NCI-H2196 (cell line): Measurements from ENCODE around the gene CALHM3.
"Not testable (repeated sequence)": the region's sequence is repeated elsewhere in the genome, so short reads cannot be mapped to it uniquely, and the experiment has no call there.

Experiments
- DNase-seq: peaks from one replicate; lab custom pipeline; 2025; ENCODE audit not compliant: unreplicated experiment; lab: John Stamatoyannopoulos, UW

Gene CALHM3

DNA sequence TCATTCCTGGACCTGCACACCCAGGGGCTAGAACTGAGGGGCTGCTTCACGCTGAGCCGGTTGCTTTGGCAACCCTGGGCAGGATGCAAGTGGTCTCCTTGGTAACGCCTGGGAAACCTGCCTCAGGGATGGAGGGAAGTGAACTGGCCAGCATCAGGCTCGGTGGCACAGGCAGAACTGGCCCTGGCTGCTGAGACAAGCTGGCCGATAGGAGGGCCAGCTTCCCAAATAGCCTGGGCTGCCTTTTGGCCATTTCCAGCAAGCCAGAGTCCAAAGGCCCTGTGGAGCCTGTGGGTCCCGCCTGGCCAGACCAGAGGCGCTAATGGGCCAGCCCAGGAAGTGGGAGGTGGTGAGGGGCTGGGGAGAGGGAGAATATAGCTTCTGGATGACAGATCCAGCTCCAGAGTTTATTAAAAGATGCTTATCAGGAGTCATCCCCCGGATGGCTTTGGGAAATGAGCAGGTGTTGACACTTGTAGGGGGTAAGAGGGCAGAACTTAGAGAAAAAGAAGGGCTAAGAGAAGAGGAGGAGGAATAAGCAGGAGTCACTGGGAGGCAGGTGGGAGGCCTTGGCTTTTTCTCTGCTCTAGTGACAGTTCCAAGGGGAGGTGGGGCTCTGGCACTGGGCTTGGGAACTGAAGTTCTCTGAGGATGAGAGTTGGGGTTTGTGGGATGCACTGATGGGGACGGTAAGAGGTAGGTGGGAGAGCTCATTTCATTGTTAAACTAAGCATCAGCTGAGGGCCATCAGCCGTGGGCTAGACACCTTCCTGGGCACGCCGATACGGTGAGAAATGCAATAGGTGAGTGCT is 24.0 kb upstream of the CALHM3 start:
- DNase-seq, result no peak

DNA sequence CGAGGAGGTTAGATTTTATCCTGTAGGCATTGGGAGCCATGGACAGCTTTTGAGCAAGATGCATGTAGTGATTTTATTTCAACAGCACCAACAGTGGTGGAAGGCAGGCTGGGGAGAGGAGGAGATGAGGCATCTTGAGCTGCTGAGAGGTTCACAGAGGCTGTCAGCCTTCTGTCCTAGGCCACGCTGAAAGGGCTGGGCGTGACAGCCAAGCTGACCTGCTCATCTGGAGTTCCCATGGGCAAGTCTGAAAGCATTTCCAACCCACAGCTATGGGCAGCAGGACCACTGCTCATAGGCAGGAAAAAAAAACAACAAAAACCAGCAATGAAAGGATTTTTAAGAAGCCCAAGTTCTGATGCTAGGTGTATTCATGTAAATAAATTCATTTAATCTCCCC is 22.1 kb upstream of the CALHM3 start:
- DNase-seq, result no peak

DNA sequence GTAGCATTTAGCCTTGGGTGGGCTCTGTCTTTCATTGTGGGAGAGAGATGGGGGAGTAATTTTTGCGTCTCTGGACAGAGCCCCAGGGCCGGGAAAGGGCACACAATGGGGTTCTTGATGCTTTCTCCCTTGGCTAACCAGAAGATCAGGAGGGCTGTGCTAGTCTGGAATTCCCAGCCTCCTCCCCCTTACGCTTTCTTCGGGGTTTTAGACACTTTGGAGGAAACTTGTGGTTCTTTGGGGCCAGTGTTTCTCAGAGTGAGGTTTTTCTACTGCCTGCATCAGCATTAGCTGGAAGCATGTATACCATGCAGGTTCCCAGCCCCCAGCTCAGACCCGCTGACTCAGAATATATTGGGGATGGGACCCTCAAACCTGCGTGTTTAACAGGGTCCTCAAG is 21.4 kb upstream of the CALHM3 start:
- DNase-seq, result no peak

DNA sequence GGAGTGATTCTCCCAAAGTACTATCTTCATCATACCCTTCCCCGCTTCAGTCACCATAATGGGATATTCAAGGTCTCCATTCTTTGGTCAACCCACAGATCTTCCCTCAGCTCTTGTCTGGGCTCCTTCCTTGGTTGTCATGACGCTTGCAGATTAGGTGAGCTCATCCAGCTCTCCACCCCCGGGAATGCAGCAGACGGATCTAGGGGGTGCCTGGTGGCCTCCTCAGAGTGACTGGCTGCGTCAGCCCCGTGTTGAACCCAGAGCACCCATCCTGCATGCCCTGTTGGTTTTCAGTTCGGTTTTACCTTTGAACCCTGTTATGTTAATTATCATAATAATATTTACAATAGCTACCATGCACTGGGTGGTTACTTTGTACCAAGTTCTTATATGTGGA is 20.8 kb upstream of the CALHM3 start:
- DNase-seq, result no peak

DNA sequence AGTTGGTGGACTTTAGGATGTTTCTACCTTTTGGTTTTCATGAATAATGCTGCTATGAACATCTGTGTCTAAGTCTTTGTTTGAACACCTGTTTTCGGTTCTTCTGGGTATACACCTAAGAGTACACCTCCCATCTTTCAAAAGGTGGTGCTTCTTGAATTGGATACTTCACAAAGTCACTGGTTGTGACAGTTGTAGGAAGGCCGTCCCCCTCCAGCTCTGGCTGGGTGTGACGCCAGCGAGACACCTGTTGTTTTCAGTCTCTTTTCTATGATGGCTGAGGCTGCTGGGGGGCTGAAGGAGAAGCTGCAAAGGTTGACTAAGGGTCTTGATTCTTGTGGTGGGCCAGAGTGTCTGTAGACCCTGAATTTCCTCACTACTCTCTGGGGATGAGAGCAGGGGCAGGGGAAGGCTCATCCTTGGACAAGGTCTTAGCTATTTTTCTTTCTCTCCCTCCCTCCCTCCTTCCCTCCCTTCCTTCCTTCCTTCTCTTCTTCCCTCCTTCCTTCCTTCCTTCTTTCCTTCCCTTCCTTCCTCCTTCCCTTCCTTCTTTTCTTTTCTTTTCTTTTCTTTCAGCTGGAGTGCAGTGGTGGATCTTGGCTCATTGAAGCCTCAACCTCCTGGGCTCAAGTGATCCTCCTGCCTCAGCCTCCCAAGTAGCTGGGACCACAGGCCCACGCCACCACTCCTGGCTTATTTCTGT is 20.0 kb upstream of the CALHM3 start:
- DNase-seq, result no peak

DNA sequence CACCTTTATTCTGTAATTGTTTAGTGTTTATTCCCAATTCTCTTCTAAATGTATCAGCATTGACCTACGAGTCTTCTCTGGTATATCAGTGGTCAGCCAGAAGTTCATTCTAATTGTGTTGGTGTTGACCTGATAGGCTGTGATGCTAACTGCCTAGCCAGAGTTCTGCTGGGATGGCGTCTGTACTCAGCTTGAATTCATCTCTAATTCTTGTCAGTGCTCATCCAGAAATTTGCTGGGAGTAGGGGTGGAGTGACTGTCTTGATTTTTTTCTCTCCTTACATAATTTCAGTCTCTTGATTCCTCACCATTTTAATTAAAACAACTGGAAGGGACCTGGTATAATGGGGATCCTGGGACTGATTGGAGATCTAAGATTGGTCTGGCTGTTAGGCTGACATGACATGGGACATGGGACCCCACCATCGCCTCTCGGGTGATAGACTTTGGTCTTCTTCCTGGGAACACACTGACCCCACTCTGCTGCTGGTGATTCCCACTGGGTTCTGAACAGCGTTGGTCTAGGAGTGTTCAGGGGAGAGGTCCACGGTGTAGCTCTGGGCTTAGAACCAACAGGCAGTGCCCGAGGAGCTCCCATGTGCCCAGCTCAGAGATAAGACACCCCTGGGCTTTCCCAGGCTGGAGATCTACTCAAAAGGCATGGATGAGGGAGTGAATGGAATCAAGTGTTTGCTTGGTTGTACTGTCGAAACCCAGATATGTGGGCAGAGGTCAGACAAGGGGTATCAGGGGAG is 18.3 kb upstream of the CALHM3 start:
- DNase-seq, result no peak

DNA sequence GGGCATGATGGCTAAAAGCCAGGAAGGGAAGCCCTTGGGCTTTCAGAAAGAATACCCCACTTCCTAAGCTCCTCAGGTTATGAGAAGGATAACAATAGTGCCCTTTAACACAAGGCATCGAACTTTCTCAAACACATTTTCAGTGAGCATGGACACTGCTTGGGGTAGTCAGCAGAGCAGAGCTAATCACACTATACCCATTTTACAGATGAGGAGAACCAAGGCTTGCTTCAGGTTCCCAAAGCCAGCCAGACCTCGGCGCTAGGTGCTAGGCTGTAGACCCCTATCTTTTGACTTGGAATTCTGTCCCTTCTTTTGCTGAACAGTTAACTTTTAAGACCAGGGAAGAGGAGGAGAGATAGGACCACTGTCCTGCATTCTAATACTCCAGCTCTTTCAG is 16.3 kb upstream of the CALHM3 start:
- DNase-seq, result no peak

DNA sequence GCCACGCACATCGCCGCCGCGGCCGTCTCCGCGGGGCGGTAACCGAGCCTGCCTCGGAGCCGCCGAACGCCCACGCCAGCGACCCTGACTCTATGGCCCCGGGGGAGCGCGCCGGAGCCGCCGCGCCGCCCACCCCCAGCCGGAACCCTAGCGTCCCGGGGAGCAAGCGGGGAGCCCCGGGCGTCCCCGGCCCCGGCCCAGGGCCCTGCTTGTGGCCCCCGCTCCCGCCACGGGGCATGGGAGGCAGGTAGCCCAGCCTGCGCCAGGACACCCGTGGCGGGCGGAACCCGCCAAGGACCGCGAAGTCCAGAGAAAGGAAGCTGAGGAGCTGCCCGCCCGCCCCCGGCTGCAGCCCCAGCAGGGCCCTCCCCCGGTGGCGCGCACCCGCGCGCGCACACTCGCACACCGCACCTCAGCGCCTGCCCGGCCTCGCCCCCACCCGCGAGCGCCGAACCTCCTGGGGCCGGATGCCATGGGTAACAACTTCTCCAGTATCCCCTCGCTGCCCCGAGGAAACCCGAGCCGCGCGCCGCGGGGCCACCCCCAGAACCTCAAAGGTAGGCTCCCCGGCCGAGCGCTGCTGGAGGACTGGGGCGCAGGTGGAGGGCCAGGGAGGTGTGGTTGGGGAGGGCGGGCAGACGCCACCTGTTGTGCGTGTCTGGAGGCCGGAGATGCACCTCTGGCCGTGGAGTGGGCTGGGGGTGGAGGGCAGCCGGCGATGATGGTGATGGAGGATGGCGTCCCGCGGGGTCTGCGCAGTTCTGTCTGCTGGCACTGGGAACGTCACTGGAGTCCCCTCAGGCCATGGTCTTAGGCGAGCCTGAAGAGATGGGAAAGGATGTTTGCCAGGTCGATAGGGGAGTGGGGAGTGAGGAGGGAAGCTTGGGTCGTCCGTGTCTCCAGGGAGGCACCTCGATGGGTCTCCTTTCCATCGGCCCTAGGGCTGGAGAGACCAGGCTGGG is 15.2 kb upstream of the CALHM3 start:
- peak; percentile 5 for DNase-seq

DNA sequence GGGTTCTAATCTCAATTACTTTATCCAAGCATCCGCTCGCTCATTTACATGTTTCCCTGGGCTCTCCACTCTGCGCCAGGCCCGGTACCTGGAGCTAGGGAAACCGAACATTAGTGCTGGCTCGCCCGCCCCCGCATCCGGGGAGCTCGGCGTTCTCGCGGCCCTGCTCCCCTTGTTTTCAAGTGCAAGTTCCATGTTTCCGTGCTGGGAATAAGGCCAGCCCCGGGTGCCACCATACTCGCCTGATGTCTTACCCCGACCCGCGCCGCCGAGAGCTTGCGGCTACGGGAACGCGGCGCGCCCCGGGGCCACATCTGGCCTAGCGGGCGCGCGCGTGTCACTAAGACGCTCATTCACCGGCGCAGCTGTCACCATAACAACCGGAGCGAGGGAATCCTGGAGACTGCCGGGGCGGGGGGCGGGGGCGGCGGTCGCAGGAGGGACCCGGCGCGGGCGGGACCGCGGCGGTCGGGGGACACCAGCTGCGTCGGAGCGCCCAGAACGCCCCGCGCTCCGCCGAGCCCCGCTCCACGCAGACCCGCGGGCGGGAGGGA is 14.4 kb upstream of the CALHM3 start, which contains the start of gene NEURL1:
Gene NEURL1, plus strand, starts transcription at position 344 of the 554 bp plus-strand sequence. CDS start 683 bp downstream, outside the sequence.
- peak; percentile 14 for DNase-seq

DNA sequence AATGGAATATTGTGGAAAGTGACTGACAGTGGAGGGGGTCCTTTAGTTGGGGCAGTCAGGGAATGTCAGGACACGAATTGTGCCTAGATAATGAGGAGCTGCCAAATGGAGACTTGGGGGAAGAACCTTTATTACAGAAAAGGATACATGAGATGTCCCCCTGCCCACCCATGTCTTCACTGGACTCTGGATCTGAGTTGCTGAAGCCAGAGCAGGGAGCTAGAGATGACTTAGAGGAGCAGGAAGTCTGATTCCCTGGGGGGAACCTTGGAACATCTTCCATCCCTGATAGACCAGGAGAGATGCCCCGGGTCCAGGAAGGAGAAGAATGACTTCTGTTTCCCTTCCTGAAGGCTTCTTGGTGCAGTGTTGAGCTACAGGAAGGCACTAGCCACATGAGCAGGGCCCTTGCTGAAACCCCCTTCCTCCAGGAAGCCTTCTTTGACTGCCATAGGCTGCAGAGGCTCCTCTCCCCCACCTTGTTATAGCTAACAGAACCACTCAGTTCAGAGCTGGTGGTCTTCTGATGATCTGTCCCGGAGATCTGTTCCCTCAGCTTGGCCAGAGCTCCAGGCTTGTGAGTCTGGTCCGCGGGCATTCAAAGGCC is 13.7 kb upstream of the CALHM3 start:
- DNase-seq, result no peak

DNA sequence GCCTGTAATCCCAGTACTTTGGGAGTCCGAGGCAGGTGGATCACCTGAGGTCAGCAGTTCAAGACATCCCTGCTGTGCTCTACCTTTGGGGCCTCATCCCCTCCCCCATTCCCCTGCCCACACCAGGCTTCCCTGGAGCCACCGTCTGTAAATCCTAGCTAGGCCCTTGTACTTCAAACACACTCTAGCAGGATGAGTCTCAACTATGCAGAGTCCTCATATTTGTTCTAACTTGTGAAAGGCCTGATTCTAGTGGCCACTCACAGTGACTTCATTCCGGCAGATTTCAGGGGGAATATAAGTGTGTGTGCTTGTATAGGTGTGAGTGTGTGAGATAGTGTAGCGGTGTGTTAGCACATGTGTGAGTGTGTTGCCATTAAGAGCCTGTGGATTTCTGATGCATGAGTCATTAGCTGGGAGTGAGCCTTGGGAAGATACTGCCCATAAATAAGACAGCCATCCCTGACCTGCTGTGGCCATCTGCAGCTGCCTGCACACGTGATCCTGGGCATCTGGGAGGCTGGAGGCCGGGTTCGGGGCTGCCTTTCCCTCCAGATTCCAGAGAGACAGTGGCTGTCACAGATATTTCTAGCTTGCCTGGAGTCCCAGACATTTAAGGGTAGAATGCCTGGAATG is 12.8 kb upstream of the CALHM3 start:
- DNase-seq, result no peak

DNA sequence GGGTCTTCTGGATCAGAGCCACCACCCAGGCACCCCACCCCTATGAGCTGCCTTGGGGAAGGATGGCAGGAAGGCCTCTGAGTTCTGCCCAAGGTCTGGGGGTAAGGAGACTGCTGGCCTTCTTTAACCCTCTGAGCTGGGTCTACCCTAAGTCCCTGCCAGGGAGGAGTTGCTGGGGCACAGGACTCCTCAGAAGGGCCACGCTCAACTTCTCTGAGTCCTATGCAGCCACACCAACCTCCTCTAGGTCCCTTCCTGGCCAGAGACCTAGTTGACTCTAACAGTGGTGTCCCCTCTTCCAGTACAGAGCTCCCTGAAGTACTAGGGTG is 11.9 kb upstream of the CALHM3 start:
- DNase-seq, result no peak

DNA sequence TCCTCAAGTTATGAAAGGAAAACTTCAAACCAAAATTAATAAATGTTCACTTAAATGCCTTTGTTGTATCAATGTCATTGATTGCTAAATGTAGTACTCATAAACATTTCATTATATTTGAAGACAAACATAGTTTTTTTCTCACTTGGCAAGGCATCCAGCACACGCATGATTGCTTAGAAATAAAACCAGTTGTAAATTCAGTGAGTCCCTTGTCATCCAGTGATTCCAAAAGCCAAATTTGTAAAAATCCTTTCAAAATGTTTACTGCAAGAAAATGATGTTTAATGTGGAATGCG is 8.3 kb upstream of the CALHM3 start:
- DNase-seq, result no peak

DNA sequence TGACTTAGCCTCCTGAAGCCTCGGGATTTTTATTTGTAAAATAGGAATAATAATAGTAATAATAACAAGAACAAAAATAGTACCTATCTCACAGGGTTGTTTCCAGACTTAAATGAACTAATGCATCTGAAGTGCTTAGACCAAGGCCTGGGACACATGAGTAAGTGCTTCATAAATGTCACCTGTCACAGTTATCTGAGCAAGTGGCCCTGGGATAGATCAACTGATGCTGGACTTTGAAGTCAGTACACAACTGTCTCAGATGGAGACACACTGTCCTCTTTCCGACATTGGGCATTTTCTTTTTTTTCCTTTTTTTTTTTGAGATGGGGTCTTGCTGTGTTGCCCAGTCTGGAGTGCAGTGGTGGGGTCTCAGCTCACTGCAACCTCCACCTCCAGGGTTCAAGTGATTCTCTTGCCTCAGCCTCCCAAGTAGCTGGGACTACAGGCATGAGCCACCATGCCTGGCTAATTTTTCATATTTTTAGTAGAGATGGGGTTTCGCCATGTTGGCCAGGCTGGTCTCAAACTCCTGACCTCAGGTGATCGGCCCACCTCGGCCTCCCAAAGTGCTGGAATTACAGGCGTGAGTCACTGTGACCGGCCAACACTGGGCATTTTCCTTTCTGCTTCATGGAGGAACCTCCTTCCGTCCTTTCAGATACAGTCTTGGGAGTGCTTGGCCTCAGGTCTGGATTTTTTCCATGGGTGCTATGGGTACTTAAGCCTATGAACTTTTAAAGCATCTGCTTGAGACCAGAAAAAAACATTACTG is 7.8 kb upstream of the CALHM3 start:
- not testable (repeated sequence) for DNase-seq

DNA sequence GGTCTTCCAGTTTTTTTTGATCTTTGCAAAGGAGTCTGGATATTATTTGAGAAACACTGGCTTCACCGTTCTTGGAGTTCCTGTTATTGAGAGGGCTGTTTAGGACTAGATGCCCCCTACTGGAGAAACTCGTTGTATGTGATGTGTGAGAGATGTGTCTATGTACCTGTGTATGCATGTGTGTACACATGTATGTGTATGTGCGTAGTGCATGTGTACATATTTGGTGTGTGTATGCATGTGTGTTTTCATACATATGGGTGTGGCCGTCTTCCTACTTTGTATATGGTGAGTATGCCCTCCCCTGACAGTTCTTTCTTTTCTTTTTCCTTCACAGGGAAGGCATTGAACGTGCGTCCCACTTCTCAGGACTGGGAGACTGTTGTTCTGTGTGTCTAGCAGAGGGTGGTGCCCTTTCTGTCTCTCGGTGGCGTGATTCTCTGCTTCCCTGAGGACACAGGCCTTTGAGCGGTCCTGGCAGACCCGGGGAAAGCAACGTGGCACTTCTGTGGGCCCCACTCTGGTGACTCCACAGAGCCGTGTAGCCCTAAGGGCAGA is 3.0 kb upstream of the CALHM3 start:
- peak; percentile 17 for DNase-seq

DNA sequence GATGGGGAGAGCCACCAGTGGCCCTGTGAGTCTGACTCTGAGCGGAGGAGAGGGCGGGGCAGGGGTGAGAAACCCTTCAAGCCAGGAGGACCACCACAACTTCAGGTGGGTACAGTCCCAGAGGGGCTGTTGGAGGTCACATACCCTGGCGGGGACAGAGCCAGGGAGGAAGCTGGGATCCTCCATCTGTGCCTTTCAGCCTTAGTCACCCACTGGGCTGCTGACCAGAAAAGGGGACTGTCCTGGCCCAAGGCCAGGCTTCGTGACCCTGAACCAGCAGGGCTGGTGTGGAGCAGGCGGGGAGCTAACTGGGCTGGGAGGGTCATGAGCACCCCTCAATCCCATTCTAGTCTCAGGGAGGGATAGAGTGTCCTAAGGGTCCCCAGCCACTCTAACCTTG is 1.5 kb upstream of the CALHM3 start:
- no peak for DNase-seq

DNA sequence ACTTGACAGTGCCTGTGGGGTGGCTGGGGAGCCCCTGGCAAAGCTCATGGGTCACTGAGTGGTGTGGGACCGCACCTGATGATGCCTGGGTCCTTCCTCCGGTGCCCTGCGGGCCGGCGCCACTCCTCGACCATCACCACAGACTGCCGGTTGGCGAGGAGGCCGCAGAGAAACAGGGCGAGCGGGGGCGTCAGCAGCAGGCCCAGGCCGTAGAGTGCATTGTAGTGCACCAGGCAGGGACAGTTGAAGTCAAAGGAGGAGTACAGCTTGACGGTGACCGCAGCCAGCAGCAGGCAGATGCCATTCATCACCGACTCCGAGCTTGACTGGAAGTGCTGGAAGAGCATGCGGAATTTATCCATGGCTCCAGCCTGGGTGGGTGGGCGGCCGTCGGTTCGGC is 369 bp downstream of the CALHM3 start:
- no peak for DNase-seq

DNA sequence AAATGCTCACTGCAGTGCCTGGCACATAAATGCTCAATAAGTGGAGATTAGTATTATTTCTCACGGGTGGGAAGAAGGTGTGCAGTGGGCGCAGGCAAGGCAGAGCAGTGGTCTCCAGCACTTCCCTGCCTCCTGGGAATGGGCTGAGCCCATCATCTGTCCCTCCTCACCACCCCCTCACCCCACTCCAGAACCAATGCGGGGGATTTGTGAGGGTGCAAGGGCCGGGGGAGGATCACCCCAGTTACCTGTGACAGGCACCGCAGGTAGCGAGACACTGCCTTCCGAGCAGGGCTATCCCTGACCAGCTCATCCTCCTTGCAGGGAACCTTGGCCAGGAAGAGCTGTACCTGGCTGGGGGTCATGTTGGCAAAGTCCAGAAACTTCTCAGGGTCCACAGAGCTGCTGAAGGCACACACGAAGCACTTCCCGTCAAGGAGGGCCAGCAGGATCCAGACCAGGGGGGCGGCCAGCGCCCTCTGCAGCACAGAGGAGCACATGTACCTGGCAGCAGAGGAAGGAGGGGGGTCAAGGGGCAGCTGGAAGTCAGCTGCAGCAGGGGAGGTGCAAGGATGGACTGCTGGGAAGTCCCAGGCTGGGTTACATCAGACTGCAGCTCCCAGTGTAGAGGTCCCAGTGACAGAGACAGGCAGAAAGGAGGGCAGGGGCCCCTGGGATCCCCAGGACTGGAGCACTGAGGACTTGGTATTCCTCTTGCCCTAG is 2.8 kb downstream of the CALHM3 start:
- peak; percentile 7 for DNase-seq
